LoVo (cell line): ENCODE results near the gene SRRM1.
"Not testable (repeated sequence)": the region's sequence is repeated elsewhere in the genome, so short reads cannot be mapped to it uniquely, and the experiment has no call there.

Experiments used
- DNase-seq: peaks from one replicate; pipeline ENCODE4 v3.0.0-alpha.2; 2016; ENCODE audit warnings: low spot score

SRRM1 gene

GRCh38 chr1:24717887-24718650 is 75.0 kb downstream of the SRRM1 start:
- no peak for DNase-seq

GRCh38 chr1:24720152-24720551 is 77.0 kb downstream of the SRRM1 start:
- DNase-seq: no peak

- DNase-seq: no peak
These were observed 78.4 kb downstream of the SRRM1 start for GRCh38 chr1:24721533-24721932.

GRCh38 chr1:24722073-24723035 is 79.3 kb downstream of the SRRM1 start:
- DNase-seq: not testable (repeated sequence)
